IPS-18c (cell line): Measurements from ENCODE around the gene TMEM126A.
"Not testable (repeated sequence)": the region's sequence is repeated elsewhere in the genome, so short reads cannot be mapped to it uniquely, and the experiment has no call there.

Source experiments
- H3K4me3 ChIP-seq: 2 replicates; pipeline ENCODE4 v1.7.0; 2013; ENCODE audit warnings: low read depth, mild to moderate bottlenecking, low read length, moderate library complexity; ENCODE audit not compliant: insufficient read depth
- H3K9me3 ChIP-seq: one replicate; pipeline ENCODE4 v1.6.1; 2013; ENCODE audit warnings: mild to moderate bottlenecking, low read length, moderate library complexity; ENCODE audit not compliant: control insufficient read depth, insufficient read depth

TMEM126A gene

DNA sequence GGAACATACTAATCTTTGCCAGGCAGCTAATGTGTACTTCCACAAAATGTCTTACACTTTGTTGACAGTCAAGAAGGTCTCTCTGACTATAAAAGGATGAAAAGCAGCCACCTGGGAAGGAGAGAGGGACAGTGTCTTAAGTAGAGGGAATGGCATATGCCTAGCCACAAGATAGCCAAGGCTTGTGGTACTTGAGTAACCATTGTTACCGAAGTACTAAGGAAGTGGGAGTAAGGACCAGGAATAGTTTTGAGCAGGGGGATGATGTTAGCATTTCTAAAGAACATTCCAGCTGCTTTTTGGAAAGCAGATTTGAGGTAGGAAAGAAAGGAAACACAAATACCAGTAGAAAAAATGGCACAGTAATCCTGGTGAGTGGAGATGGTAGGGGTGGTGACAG lies 3.4 kb downstream of the TMEM126A start:
- no peak overlapping the region for H3K4me3 ChIP-seq
- no peaks in the 10 kb centered on the region for H3K9me3 ChIP-seq

DNA sequence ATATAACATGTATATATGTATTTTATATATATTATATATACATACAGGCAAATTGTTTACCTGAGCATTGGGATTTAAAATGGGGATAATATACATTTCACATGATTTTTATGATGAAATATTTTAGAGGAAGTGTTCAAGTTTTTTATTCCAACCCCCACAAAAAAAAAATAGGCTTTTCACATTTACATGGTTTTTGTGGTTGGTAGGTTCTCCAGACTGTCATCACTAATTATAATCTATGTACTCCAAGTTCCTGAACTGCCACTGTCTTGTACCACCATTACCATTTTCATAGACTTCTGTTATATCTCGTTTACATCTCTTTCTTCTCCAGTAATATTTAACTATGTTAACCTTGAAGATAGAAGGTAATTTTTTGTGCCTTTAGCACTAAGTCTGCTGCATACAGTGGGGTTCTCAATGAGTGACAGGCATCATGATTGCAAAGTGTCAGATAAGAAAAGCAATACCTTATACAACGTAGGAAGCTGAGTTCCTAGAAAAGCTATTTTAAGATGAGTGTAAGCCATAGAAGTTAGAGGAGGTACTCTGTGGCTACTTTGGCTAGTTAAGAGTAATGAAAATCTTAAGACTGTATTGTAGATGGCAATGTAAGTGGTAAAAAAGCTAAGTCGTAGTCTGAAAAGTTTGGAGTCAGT lies 5.2 kb downstream of the TMEM126A start:
- Histone ChIP-seq H3K9me3 (no peaks in the 10 kb centered on the region), H3K4me3 (no peak overlapping the region)

DNA sequence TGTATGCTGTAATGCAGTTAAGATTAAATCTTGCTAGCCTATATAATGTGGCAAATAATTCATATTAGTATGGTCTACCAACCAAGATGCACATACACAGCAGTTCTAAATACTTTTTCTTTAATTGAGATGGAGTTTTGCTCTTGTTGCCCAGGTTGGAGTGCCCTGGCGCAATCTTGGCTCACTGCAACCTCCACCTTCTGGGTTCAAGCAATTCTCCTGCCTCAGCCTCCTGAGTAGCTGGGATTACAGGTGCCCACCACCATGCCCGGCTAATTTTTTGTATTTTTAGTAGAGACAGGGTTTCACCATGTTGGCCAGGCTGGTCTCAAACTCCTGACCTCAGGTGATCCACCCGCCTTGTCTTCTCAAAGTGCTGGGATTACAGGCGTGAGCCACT lies 6.6 kb downstream of the TMEM126A start:
- not testable (repeated sequence) for H3K9me3 ChIP-seq, H3K4me3 ChIP-seq

DNA sequence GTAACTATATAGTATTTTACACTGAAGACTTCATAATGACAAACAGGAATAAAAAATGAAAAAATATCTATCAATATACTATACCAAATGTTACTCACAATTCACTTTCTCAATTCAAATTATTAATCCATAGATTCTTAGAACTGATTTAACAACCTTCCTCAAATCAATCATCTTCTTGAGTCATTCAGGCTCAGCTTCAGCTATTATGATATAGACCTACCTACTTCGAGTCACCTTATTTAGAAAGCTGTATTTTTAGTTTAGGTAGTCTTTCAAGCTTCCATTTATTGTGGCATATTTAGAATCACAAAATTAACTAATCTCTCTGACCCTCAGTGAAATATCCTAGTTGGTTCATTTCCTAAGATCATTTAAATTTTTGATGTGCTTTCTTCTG lies 9.0 kb downstream of the TMEM126A start:
- H3K9me3 ChIP-seq, result no peaks in the 10 kb centered on the region
- no peak overlapping the region for H3K4me3 ChIP-seq

DNA sequence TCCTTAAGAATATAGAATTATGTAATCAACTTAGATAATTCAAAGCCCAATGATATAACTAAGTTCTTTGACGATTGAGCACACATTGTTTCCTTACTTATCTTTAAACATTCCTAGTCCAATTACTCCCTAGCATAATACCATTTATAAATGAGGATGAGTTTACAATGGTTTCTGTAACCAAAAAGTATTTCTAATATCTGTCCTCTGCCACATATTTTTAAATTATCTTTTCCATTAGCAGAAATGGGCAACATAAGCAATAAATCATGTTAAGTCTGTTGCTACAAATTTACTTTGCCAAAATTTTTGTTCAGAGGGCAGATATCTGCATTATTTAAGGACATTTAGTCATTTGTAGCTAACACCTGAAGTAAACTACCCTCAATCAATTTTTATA lies 10.4 kb downstream of the TMEM126A start:
- Histone ChIP-seq H3K4me3 (no peak overlapping the region), H3K9me3 (no peaks in the 10 kb centered on the region)

DNA sequence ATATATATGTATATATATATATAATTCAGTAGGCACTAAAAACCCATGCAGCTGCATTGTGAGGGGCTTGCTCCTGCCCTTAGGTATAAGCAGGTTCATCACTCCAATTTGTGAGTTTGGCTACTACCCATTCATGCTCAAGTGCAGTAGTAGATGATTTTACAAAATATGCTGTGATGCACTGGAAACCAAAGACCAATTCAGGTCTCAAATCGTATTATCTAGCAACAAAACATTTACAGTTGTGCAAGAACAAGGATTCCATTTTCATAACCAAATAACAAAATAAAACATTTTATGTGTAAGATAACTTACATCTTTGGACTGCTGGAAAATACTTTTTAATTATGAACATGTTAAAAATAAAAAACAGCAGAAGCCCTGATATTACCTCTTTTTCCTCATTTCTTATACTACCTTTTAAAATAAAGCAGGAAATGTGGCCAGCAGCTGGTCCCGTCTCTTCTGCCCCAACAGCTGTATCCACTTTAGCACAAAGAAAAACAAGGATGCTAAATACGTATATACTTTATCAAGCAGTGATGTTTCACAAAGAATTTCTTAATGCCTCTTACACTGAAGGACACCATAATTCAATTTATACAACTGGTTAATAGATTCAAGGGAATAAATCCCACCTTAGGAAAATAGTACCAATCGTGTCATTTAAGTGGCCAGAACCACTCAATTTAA lies 14.4 kb downstream of the TMEM126A start:
- Histone ChIP-seq H3K4me3 (peak overlapping the region; percentile 17), H3K9me3 (no peaks in the 10 kb centered on the region)

DNA sequence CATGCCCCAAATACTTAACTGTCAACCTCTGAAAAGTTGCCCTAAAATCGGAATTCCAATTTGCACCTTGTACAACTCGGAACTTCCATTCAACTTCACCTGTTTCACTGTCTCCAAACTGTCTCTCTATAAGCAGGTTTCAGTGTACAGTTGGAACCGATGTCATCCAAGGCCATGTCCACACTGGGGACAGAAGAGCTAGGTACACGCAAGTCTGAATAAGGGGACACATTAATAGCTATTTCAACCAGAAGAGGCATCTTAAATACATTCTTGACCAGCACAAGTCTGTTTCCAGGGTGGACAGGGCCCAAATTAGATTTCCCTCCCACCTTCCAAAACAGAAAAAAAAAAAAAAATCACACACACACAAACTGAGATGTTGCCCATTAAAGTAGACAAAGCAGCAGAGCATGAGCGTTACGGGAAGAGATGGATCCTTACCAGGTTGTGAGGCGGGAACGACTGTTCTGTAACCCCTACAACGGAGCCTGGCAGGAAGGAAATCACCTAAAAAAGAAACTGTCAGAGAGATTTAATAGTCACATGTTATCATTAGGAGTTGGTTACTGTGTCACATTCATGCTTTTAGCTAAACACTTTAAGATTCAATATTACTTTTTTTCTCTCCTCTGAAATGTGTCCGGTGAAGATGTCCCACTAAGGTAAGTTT lies 15.4 kb downstream of the TMEM126A start:
- Histone ChIP-seq H3K9me3 (no peaks in the 10 kb centered on the region), H3K4me3 (peak overlapping the region; percentile 97)

DNA sequence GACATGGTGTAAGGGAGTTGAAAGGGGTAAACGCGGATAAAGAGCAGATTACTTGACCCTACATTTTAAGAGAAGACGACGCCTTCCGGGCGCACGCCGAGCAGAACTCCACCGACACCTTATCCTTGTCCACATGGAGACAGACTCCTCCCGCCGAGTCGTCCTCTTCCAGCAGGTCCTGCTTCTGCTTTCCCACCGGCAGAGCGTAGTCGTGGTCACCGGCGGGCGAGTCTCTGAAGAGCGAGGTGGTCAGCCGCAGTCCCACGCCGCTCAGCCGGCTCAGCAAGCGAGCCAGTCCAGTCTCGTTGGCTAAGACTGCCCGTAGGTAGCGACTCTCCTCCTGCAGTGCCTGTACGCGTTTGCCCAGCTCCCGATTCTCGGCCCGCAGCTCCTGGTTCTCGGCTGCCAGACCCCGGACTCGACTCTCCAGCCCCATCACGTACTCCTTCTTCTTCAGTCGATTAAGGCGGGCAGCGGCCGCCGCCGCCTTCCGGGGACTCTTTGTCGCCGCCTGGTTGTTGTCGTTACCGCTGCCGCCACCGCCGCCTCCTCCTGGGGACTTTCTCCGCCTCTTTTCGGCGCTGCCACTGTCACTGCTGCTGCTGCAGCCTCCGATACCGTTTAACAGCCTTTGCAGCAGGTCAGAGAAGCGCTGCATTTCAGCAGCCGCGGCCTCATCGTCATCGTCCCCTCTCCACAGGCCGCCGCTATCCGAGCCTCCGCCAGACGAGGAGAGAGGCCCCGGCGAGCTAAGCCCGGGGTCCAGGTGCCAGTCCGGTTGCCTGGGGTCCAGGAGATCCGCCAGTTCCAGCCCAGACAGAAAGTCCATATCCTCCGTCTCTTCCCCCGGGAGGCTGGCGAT lies 16.2 kb downstream of the TMEM126A start:
- H3K4me3 ChIP-seq, result peak overlapping the region; percentile 97
- H3K9me3 ChIP-seq, result no peaks in the 10 kb centered on the region

DNA sequence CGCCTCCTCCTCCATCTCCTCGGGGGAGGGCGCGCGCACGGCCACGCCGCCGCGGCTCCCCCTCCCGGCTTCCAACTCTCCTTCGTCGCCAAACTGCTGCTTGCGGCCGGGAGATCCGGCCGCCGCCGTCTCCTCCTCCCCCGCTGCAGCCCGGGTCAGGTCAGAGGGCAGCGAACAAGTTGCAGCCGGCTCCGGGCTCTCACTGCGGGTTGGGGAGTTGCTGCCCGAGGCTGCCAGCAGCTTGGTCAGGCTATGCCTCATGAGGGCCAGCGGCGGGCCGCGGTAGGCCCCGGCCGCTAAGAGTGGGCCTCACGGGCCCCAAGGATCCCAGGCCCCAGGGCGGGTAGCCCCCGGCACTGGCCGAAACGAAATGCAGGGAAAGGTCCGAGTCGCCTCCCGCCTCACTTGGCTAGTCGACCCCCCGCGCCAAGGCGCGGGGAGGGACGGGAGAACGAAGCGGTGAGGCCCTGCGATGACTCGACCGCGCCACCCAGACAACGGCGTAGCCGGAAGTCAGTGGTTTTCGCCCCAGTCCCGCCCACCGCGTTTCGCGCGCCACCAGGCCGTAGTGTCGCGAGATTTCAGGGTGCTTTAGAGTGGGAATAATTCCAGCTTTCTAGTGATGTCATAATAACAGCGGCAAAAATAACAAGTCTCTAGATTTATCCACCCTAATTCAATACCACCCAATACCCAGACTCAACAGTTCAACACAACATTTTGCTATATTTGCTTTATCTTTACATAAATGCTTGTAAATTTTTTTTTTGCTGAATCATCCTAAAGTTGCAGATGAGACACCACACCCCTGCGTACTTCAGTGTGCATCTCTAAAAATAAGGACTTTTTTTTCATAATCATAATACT lies 17.1 kb downstream of the TMEM126A start, which contains the start of gene CREBZF:
Gene CREBZF, minus strand, starts transcription at position 515 of the 867 bp plus-strand sequence. Its CDS starts 254 bp downstream, at position 261.
- Histone ChIP-seq H3K4me3 (peak within 1 kb of the TSS; percentile 97), H3K9me3 (no peaks in the 10 kb centered on the region)

DNA sequence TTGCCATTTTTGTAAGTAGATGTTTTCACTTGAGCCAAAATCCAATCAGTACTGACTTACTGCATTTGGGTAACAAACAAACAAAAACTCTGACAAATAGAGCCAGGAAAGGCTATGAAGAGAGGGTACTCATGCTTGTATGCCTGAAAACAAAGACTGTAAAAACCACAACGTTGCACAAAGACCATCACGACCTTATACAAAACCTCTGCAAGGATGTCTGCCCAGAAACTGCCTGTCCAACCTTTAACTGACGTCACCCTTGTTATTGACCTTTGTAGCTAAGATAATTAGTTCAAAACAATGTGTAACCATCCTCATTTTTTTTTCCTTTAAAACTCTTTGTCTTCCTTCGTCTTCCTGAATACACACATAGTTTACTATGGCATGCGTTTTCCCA lies 18.0 kb downstream of the TMEM126A start:
- Histone ChIP-seq H3K4me3 (no peak overlapping the region), H3K9me3 (no peaks in the 10 kb centered on the region)

DNA sequence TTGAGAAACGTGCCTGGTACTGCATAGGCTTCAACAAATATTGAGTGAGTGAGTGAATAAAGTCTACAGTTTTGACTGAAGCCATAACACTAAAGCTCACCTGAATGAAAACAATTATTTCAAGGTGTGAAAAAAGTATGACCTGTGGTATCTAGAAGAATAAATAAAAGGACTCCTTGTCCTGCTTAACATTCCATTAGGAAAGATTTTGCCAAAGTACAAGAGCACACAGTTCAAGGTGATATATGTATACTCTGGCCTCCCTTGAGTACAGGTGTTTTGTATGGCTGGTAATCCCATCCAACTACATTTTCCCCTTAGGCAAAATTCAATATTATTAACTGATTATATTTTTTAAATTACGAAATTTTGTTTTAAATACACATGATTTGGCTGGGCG lies 18.9 kb downstream of the TMEM126A start:
- no peak overlapping the region for H3K4me3 ChIP-seq
- no peaks in the 10 kb centered on the region for H3K9me3 ChIP-seq

DNA sequence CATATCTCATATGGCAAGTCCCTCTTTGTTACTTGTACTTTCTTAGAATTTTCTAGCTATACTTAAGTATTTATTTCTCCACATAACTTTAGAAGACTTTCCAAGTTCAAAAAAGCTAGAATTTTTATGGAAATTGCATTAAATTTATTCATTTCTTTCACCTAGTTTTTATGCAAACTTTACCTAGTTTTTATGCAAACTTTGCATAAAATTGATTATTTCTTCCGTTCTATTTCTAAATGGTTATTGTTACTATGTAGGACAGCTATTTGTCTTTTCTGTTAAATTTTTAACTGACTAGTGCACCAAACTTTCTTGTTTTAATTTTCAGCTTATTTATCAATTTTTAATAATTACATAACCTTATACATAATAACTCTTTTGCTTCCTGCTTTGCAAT lies 20.4 kb downstream of the TMEM126A start:
- Histone ChIP-seq H3K9me3 (no peaks in the 10 kb centered on the region), H3K4me3 (no peak overlapping the region)

DNA sequence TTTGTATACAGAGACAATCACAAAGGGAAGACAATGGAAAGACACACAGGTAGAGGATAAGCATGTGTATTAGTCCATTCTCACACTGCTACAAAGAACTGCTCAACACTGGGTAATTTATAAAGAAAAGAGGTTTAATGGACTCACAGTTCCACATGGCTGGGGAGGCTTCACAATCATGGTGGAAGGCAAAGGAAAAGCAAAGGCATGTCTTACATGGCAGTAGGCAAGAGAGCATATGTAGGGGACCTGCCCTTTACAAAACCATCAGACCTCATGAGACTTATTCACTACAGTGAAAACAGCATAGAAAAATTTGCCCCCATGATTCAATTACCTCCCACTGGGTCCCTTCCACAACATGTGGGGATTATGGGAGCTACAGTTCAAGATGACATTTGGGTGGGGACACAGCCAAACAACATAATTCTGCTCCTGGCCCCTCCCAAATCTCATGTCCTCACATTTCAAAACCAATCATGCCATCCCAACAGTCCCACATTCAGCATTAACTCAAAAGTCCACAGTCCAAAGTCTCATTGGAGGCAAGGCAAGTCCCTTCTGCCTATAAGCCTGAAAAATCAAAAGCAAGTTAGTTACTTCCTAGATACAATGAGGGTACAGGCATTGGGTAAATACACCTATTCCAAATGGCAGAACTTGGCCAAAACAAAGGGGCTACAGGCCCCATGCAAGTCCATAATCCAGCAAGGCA lies 23.3 kb downstream of the TMEM126A start:
- H3K9me3 ChIP-seq, H3K4me3 ChIP-seq: not testable (repeated sequence)

DNA sequence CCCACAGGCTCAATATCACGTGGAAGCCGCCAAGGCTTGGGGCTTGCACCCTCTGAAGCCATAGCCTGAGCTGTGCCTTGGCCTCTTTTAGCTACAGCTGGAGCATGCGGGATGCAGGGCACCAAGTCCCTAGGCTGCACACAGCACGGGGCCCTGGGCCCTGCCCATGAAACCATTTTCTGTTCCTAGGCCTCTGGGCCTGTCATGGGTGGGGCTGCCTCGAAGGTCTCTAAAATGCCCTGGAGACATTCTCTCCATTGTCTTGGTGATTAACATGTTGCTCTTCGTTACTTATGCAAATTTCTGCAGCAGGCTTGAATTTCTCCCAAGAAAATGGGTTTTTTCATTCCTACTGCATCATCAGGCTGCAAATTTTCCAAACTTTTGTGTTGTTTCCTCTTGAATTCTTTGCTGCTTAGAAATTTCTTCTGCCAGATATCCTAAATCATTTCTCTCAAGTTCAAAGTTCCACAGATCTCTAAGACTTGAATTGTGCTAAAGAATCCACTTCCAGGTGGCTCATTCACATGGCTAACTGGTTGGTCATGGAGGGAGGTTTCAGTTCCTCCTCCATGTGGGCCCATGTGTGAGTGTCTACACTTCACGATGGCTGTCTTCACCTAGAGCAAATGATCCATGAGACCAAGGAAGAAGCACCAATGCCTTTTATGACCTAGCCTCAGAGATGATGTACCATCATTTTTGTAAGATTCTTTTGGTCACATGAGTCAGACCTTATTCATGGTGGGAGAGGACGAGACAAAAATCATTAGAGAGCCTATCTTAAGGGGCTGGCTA lies 24.5 kb downstream of the TMEM126A start:
- peaks cover 2% of the 10 kb centered on the region for H3K9me3 ChIP-seq
- H3K4me3 ChIP-seq, result no peak overlapping the region

DNA sequence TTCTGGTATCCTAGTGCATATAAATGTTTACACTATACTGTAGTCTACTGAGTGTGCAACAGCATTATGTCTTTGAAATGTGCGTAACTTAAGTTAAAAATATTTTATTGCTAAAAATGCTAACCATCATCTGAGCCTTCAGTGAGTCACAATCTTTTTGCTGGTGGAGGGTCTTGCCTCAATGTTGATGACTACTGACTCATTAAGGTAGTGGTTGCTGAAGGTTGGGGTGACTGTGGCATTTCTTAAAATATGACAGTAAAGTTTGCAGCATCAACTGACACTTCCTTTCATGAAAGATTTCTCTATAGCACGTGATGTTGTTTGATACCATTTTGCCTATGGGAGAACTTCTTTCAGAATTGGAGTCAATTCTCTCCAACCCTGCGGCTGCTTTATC lies 25.6 kb downstream of the TMEM126A start:
- Histone ChIP-seq H3K9me3 (peaks cover 2% of the 10 kb centered on the region), H3K4me3 (no peak overlapping the region)
